Smooth muscle cell of the brain vasculature (primary cell): Measurements from ENCODE around the gene ARHGAP1.

Experiments used
- DNase-seq: peaks from one replicate; pipeline ENCODE4 v3.0.0-alpha.2; 2012; ENCODE audit warnings: low read depth, low spot score

Gene ARHGAP1

DNA sequence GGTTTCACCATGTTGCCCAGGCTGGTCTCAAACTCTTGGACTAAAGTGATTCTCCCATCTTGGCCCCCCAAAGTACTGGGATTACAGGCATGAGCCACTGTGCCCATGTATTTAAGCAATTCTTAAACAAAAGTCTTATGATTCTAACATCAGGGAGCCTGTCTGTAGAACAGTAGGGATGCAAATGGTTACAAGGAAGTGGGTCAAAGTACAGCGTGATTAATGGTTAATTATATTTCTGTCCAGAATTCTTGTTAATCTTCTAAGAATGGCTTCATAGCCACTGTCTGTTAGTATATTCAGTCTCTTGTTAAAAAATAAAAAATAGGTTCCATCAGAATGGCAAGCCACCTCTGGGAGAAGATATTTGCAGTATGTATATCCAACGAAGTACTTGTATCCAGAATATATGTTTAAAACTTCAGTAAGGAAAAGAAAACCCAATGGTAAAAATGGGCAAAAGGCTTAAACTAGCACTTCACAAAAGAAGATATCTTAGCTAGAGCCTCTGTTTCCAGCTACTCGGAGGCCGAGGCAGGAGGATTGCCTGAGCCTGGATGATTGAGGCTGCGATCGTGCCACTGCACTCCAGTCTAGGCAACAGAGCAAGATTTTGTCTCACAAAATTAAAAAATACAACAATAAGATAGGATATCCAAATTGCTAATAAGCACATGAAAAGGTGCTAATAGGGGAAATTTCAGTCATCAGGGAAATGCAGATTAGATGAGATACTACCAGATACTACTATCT, 60.2 kb downstream of the ARHGAP1 start:
- DNase-seq = no peak

GRCh38 chr11:46639197-46639839, 61.1 kb downstream of the ARHGAP1 start:
- DNase-seq = no peak

DNA sequence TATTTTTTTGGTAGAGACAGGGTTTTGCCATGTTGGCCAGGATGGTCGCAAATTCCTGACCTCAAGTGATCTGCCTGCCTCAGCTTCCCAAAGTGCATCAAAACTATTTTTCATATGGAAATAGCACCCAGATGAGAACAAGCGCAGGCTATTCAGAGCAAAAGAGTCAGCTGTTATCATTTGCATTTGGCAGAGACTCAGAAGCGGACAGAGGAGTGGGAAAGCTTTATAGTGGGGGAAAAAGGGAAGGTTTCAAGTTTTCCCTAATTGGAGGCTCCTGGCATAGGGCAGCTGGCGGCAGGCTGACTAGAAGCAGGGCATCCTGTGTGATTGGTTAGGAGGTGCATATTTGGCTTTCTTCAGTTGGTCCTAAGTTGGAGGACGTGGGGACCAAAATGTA, 62.9 kb downstream of the ARHGAP1 start:
- no peak for DNase-seq

DNA sequence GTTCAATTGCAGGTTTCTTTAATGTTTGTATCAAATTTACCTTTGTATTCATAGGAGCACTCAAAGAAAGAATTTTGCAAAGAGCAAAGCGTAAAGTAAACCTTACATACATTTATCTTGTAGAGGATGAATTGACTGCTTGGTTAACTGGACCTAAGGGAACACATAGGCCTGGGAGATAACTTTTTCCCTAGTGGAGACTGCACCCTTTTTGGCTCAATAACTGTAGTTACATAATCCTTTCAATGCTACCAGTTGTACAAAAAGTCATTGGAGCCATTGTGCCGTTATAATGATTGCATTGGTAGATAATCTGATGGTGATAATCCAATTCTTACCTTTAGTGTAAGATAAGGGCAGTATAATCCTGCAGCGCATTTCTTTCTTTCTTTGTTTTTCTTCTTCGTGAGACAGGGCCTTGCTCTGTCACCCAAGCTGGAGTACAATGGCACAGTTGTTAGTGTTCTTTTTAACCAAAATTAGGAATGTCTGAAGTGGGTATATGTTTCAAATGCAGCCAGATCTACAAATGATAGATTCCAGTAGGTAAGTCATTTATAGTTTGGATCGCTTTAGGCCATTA, 64.8 kb downstream of the ARHGAP1 start:
- DNase-seq = no peak

DNA sequence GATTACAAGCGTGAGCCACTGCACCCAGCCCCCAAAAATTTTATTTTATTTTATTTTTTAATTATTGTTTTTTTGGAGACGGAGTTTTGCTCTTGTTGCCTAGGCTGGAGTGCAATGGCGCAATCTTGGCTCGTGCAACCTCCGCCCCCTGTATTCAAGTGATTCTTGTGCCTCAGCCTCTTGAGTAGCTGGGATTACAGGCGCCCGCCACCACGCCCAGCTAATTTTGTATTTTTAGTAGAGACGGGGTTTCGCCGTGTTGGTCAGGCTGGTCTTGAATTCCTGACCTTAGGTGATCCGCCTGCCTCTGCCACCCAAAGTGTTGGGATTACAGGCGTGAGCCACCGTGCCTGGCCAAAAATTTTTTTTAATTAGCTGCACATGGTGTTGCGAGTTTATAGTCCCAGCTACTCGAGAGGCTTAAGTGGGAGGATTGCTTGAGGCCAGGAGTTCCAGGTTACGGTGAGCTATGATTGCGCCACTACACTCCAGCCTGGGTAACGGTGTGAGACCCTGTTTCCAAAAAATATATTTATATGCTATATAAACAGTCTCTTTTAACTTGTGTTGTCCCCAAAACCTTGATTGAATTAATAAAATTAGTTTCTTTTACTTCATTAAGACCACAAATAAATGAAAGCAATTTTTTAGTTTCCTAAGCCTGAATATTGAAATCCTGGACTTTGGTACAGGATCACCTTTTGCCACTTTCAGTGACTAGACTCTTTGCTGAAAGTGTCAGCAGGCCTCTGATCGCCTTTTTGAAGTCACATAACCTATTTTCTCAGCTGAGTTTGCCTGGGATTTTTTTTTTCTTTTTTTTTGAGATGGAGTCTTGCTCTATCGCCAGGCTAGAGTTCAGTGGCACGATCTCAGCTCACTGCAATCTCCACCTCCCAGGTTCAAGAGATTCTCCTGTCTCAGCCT, 66.9 kb downstream of the ARHGAP1 start:
- no peak for DNase-seq

- no peak for DNase-seq
Measured at GRCh38 chr11:46632502-46632901, 67.9 kb downstream of the ARHGAP1 start.

GRCh38 chr11:46631676-46632075, 68.7 kb downstream of the ARHGAP1 start:
- no peak for DNase-seq

- DNase-seq = no peak
Measured at GRCh38 chr11:46630237-46630636, 70.2 kb downstream of the ARHGAP1 start.

DNA sequence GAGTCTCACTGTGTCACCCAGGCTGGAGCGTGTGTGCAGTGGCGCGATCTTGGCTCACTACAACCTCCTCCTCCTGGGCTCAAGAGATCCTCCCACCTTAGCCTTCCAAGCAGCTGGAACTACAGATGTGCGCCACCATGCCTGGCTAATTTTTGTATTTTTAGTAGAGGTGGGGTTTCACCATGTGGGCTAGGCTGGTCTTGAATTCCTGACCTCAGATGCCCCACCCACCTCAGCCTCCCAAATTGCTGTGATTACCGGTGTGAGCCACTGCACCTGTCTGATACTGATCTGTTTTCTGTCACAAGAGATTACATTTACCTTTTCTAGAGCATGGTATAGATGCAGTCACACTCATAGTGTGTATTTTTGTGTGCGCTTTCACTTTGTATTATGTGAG, 71.5 kb downstream of the ARHGAP1 start:
- no peak for DNase-seq
